Spleen (tissue), 7 donors: ENCODE results near the gene ELN.

ENCODE experiments used
- POLR2AphosphoS5 ChIP-seq, 3 donors: sonication (generic); formaldehyde crosslinking; IDR thresholded peaks; one replicate each; pipeline ENCODE4 v1.5.1; 2017; ENCODE audit warnings: antibody characterized with exemption in 3 of 3
- TF ChIP-seq, protein P1 (sequence below), 11 experiments: fragments of 200-600 bp in 7 of 11; fragments of 450-650 bp in 4 of 11; sonication (generic) in 4 of 11; IDR thresholded peaks in 8 of 11; conservative IDR thresholded peaks in 3 of 11; 1 replicate in 7 of 11; 2 replicates in 4 of 11; pipeline versions ENCODE4 v1.4.0 to v1.8.0; 2016 to 2021; ENCODE audit warnings: antibody characterized with exemption in 11 of 11, inconsistent platforms in 4 of 11, mild to moderate bottlenecking in 1 of 11
- donor health status: DM: no; HTN: no; CAD: no; lungs with moderate emphysema.
- donor health status: DM: no; HTN: no; CAD: no.
- donor health status: DM: no; HTN: no; CAD: no.

DNA sequence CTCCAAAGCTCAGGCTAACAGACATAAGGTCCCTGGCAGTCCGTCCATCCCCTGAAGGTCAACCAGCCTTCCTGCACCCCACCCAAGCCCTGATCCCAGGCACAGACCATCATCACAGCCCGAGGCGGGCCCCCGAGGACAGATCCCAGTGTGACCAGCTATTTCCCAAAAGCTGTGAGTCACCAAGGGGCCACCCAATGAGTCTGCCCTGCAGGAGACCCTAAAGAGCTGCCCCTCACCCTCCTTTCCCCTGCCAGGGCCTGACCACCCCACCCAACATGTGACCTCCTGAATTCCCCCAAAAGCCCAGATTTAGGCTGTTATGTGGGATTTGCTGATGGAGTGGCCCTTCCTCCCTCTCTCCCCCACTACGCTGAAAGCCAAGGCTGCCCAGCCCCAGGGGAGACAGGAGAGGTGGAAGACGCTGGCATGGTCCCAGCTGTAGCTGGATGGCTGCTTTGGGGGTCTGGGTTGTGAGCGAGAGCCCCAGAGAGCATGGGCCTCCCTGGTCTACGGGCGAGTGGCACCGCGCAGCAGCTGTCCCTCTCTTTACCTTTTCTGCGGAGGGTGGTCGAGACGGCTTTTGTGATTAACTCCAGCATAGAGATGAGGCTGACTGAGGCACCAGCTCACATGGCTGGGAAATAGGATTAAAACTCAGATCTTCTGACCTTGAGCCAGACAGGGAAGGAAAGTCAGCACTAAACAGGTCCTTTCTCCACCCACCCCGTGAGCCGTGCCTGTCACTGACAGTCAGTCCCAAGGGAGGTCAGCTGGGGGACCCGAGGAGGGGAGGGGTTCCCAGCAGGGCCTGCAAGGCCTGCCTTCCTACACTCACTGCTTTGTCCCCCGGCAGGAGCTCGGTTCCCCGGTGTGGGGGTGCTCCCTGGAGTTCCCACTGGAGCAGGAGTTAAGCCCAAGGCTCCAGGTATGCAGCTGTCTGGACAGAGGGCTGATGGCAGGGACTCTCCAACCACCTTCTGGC, 16.7 kb downstream of the ELN start:
- TF ChIP-seq, protein P1, sequence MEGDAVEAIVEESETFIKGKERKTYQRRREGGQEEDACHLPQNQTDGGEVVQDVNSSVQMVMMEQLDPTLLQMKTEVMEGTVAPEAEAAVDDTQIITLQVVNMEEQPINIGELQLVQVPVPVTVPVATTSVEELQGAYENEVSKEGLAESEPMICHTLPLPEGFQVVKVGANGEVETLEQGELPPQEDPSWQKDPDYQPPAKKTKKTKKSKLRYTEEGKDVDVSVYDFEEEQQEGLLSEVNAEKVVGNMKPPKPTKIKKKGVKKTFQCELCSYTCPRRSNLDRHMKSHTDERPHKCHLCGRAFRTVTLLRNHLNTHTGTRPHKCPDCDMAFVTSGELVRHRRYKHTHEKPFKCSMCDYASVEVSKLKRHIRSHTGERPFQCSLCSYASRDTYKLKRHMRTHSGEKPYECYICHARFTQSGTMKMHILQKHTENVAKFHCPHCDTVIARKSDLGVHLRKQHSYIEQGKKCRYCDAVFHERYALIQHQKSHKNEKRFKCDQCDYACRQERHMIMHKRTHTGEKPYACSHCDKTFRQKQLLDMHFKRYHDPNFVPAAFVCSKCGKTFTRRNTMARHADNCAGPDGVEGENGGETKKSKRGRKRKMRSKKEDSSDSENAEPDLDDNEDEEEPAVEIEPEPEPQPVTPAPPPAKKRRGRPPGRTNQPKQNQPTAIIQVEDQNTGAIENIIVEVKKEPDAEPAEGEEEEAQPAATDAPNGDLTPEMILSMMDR (IDR thresholded peaks at IDR 0.05 in 8 of 11, conservative IDR thresholded peaks at IDR 0.05 in 3 of 11): no peak
- no peak for TF ChIP-seq POLR2AphosphoS5 (IDR thresholded peaks at IDR 0.05)
